GM12878 (cell line): ENCODE measurements around the gene CD58. TPM values are rescaled to one million over a fixed set of nuclear protein-coding genes. Genes with fewer than 3 reads are reported as not detected.
A peak's percentile ranks its signal among the peaks of the same experiment; 100 is the strongest.

Source experiments
- BHLHE40 ChIP-seq, 2 experiments: fragments of 450-650 bp in 1 of 2; IDR thresholded peaks; 2 replicates each; pipeline ENCODE4 v1.6.1; 2011 to 2017; ENCODE audit warnings: low read depth in 2 of 2, borderline replicate concordance in 1 of 2, improper control_type of control experiment in 1 of 2, low read length in 1 of 2, mild to moderate bottlenecking in 1 of 2
- BRCA1 ChIP-seq: IDR thresholded peaks from 2 replicates; pipeline ENCODE4 v1.6.1; 2011; ENCODE audit warnings: low read depth, low read length, improper control_type of control experiment
- CBX3 ChIP-seq: fragments of 200-600 bp; sonication (generic); IDR thresholded peaks from 2 replicates; pipeline ENCODE4 v1.6.1; 2016; ENCODE audit warnings: low read depth, borderline replicate concordance
- CEBPB ChIP-seq, 2 experiments: fragments of 150-350 bp in 1 of 2; IDR thresholded peaks; 2 replicates each; pipeline ENCODE4 v1.6.1; 2012 to 2014; ENCODE audit warnings: low read depth in 2 of 2, low read length in 2 of 2, borderline replicate concordance in 1 of 2, inconsistent platforms in 1 of 2
- CUX1 ChIP-seq: IDR thresholded peaks from 2 replicates; pipeline ENCODE4 v1.6.1; 2012; ENCODE audit warnings: improper control_type of control experiment, low read depth, low read length; ENCODE audit not compliant: insufficient replicate concordance
- DPF2 ChIP-seq: fragments of 450-650 bp; IDR thresholded peaks from 2 replicates; pipeline ENCODE4 v1.6.1; 2017; ENCODE audit warnings: mild to moderate bottlenecking
- ETV6 ChIP-seq, 2 experiments: fragments of 450-650 bp in 1 of 2; IDR thresholded peaks in 1 of 2; conservative IDR thresholded peaks in 1 of 2; 2 replicates each; pipeline ENCODE4 v1.6.1; 2014; ENCODE audit warnings: antibody characterized with exemption in 1 of 2, borderline replicate concordance in 1 of 2, low read depth in 1 of 2, mild to moderate bottlenecking in 1 of 2, moderate library complexity in 1 of 2
- EZH2 ChIP-seq: IDR thresholded peaks from 2 replicates; pipeline ENCODE4 v1.6.1; 2012; ENCODE audit warnings: low read depth, mild to moderate bottlenecking, control low read depth, inconsistent platforms, low read length, borderline replicate concordance; ENCODE audit not compliant: control insufficient read depth
- HDAC6 ChIP-seq: fragments of 200-600 bp; sonication (generic); IDR thresholded peaks from one replicate; pipeline ENCODE4 v1.8.0; 2017; ENCODE audit warnings: antibody characterized with exemption; ENCODE audit not compliant: unreplicated experiment
- IRF3 ChIP-seq: fragments of 450-650 bp; IDR thresholded peaks from 2 replicates; pipeline ENCODE4 v1.6.1; 2014; ENCODE audit warnings: mild to moderate bottlenecking
- LARP7 ChIP-seq: fragments of 450-650 bp; IDR thresholded peaks from 2 replicates; pipeline ENCODE4 v1.6.1; 2017; ENCODE audit warnings: mild to moderate bottlenecking
- MXI1 ChIP-seq: fragments of 150-350 bp; IDR thresholded peaks from 2 replicates; pipeline ENCODE4 v1.6.1; 2011; ENCODE audit warnings: low read depth, mild to moderate bottlenecking, inconsistent platforms, low read length, improper control_type of control experiment
- MYB ChIP-seq: fragments of 150-350 bp; IDR thresholded peaks from 2 replicates; pipeline ENCODE4 v1.6.1; 2014; ENCODE audit warnings: mild to moderate bottlenecking, low read depth, low read length, borderline replicate concordance
- NFIC ChIP-seq: IDR thresholded peaks from 2 replicates; pipeline ENCODE4 v1.6.1; 2012; ENCODE audit warnings: low read depth, mild to moderate bottlenecking, inconsistent platforms, low read length, moderate library complexity
- NR2C1 ChIP-seq: fragments of 450-650 bp; IDR thresholded peaks from 2 replicates; pipeline ENCODE4 v1.6.1; 2017; ENCODE audit warnings: antibody characterized with exemption, mild to moderate bottlenecking, moderate library complexity
- PAX8 ChIP-seq: fragments of 450-650 bp; IDR thresholded peaks from 2 replicates; pipeline ENCODE4 v1.6.1; 2017; ENCODE audit warnings: mild to moderate bottlenecking, moderate library complexity
- POLR2A ChIP-seq: IDR thresholded peaks from 2 replicates; pipeline ENCODE4 v1.6.1; 2011; ENCODE audit warnings: low read depth, mild to moderate bottlenecking, low read length
- POLR2AphosphoS2 ChIP-seq: IDR thresholded peaks from 2 replicates; pipeline ENCODE4 v1.6.1; 2011; ENCODE audit warnings: low read depth, mild to moderate bottlenecking, low read length, improper control_type of control experiment, moderate library complexity
- RAD21 ChIP-seq: IDR thresholded peaks from 2 replicates; pipeline ENCODE4 v1.6.1; 2011; ENCODE audit warnings: mild to moderate bottlenecking, low read depth, low read length, moderate library complexity; ENCODE audit not compliant: insufficient read depth
- SMAD5 ChIP-seq: IDR thresholded peaks from 2 replicates; pipeline ENCODE4 v1.6.1; 2016; ENCODE audit warnings: antibody characterized with exemption, low read depth
- TBL1XR1 ChIP-seq: IDR thresholded peaks from 2 replicates; pipeline ENCODE4 v1.6.1; 2012; ENCODE audit warnings: low read depth, low read length, improper control_type of control experiment
- ZBED1 ChIP-seq: IDR thresholded peaks from 2 replicates; pipeline ENCODE4 v1.6.1; 2016; ENCODE audit warnings: borderline replicate concordance
- ZNF274 ChIP-seq: IDR thresholded peaks from one replicate; pipeline ENCODE4 v1.8.0; 2011; ENCODE audit not compliant: insufficient read length, insufficient read depth
- polyA plus RNA-seq, 11 experiments: library from polyadenylated mRNA; depleted of rRNA in 4 of 11; unstranded in 6 of 11; stranded (reverse) in 5 of 11; fragments of >200 nt; fragmentation: Nextera tagmentation in 4 of 11; fragmentation: Illumina TruSeq in 1 of 11; extraction: Ambion mirVana in 4 of 11; extraction: Trizol in 1 of 11; gene quantifications; 1 replicate in 1 of 11; 2 replicates in 10 of 11; pipeline versions ENCODE4 v1.2.1 to v1.2.3, GENCODE V29; 2011 to 2016; ENCODE audit warnings: inconsistent platforms in 2 of 11, missing spikeins in 2 of 11, low read depth in 1 of 11
- total RNA-seq, 4 experiments: library from RNA; depleted of rRNA in 3 of 4; stranded (reverse); fragments of >200 nt in 3 of 4; fragmentation: Illumina TruSeq in 1 of 4; extraction: Trizol in 1 of 4; gene quantifications; 2 replicates each; pipeline versions ENCODE4 v1.2.1 to v1.2.3, GENCODE V29; 2013 to 2021

Gene CD58
- total and polyA plus RNA-seq, 10 of the 15 experiments (the other 5 are each of a cell fraction or from before 2014, with no cell fraction given): 70.4 to 252 (median 129) TPM

- TF ChIP-seq POLR2AphosphoS2 (no peak), ETV6 (conservative IDR thresholded peaks at IDR 0.05 in 1 of 2, IDR thresholded peaks at IDR 0.05 in 1 of 2; ENCODE audit: borderline replicate concordance in 1 of 2, low read depth in 1 of 2) (peak in 1 of 2 experiments; percentile 95; a peak in 2 of 4 replicates), CEBPB (IDR thresholded peaks at IDR 0.05; ENCODE audit: borderline replicate concordance in 1 of 2, low read depth in 2 of 2, low read length in 2 of 2) (no peak), ZNF274 (no peak), IRF3 (no peak), MXI1 (no peak), EZH2 (no peak), CBX3 (no peak), LARP7 (no peak), DPF2 (0 out of 2 replicates have a peak, but pooled peaks have one; percentile 78), TBL1XR1 (peak; percentile 81), NR2C1 (peak; percentile 30; the same call in 1 of the 2 replicates), BHLHE40 (IDR thresholded peaks at IDR 0.05; ENCODE audit: borderline replicate concordance in 1 of 2, low read depth in 2 of 2, low read length in 1 of 2) (peak in 1 of 2 experiments; percentile 30; a peak in 1 of 4 replicates), RAD21 (0 out of 2 replicates have a peak, but pooled peaks have one; percentile 19), BRCA1 (no peak), POLR2A (no peak), HDAC6 (no peak), MYB (no peak), ZBED1 (peak; percentile 85; the same call in 1 of the 2 replicates), CUX1 (peak; percentile 29), PAX8 (no peak), SMAD5 (no peak), NFIC (no peak; the same call in 1 of the 2 replicates)
Measured at GRCh38 chr1:116504308-116505156, 66.3 kb downstream of the CD58 start (continued).
